NCI-H748 (cell line): ENCODE data around the gene PPM1F.
"Not testable (repeated sequence)": the region's sequence is repeated elsewhere in the genome, so short reads cannot be mapped to it uniquely, and the experiment has no call there.

ENCODE experiments used
- DNase-seq: peaks from one replicate; lab custom pipeline; 2025; ENCODE audit not compliant: unreplicated experiment; lab: John Stamatoyannopoulos, UW

PPM1F gene

GRCh38 chr22:21921729-21922128 lies 30.9 kb downstream of the PPM1F start:
- no peak for DNase-seq

GRCh38 chr22:21921184-21921721 lies 31.4 kb downstream of the PPM1F start:
- DNase-seq: no peak

DNA sequence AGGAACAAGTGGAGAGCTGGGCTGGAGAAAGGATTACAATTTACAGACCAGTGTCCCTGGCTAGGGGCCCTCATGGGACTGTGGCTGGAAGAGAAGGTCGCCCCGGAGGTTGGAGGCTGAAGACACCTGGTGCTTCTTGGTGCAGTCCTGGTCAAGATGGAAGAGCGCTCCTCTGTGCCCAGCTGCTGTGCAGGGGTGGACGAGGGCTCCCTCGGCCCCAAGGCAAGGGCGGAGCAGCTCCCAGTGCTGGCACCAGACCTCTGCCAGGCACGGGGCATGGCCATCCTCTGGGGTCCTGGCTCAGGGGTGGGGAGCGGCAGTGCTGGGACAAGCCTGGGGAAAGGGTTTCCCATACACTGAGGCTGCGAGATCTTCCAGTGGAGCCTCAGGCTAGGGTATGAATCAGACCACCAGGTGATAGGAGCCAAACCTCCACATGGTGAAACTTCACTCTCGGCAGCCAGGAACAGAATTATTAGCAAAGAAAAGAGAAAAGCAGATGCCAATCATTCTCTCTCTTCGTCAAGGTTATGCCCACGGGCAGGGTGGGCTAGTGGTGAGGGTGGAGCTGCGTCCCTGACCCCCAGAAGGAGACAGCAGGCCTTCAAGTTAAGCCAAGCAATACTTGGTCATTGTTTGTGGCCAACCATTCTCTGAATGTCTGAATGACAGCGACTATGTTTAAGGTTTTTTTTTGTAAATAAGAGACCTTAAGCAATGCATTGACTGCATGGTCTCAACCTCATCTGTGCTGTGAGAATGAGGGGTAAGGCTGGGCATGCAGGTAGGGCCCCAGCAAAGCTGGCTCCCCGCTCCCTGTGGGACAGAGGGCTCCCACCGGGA lies 32.1 kb downstream of the PPM1F start:
- no peak for DNase-seq

DNA sequence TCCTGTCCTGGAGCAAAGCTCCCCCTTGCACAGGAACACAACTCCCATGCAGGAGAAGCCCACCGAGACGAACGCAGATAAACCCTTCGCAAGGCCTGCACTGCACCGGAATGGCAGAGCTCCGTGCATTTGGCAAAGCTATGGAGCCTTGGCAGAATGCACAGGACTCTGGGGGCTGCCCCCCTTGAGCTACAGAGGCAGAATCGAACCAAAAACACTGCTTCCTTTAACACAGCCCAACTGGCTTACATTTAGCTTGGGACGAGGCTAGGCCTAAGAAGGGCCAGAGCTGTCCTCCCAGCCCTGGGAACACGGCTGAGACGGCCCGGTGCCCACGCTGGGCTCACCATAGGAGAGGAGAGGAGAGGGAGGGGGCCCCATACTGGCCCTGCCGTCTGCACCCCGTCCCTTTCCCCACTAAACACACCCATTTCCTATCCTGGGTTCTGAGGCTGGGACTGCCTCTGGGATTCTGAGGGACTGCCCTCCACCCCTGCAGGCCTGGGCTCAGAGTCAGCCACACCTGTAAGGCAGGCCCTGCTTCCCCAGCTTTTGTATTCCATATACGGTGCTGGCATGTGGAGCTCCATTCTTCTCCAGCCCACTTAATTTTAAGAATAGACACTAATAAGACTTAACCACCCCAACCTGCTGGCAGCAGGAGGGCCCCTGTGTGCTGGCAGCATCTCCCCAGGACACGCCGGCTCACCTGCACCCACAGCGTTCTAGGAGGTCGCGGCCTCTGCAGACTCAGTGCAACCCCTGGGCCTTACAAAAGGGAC lies 32.9 kb downstream of the PPM1F start:
- DNase-seq: no peak

DNA sequence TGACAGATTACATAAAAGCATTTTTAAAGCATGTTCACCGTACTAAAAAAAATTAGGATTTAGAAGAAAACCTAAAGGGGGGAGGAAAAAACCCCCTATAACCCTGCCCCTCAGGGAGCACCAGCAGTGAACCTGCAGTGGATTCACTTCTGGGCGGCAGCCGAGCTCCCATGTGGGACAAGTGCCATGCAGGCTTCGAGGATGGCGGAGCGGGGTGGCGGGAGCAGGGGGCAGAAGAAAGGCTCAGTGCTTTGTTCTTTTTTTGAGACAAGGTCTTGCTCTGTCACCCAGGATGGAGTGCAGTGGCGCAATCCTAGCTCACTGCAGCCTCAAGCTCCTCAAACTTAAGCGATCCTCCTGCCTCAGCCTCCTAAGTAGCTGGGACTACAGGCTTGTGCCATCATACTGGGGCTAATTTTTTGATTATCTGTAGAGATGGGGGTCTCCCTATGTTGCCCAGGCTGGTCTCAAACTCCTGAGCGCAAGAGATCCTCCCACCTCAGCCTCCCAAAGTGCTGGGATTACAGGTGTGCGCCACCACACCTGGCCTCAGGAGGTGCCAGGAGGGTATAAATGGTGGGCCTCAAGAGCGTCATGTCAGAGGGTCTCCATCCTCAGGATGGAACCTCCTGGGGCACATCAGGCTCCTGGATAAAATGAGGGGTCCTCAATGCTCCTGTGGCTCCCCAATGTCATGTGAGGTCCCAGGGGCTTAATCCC lies 34.0 kb downstream of the PPM1F start:
- no peak for DNase-seq

DNA sequence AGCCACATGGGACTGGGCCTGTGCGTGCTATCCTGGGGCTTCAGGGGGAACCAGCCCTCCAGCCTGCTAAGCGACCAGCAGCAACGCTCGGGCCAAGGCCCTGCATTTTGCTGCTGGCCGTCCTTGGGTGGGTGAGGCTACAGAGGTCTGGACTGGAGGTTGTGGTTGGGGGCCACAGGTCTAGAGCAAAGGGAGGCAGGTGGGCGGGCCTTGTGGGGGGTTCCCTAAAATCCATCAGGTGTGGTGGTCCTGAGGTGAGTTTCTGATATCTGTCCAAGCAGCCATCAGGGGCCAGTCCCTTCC lies 34.7 kb downstream of the PPM1F start:
- DNase-seq: no peak

- no peak for DNase-seq
These were observed 35.3 kb downstream of the PPM1F start for GRCh38 chr22:21917181-21917958.

DNA sequence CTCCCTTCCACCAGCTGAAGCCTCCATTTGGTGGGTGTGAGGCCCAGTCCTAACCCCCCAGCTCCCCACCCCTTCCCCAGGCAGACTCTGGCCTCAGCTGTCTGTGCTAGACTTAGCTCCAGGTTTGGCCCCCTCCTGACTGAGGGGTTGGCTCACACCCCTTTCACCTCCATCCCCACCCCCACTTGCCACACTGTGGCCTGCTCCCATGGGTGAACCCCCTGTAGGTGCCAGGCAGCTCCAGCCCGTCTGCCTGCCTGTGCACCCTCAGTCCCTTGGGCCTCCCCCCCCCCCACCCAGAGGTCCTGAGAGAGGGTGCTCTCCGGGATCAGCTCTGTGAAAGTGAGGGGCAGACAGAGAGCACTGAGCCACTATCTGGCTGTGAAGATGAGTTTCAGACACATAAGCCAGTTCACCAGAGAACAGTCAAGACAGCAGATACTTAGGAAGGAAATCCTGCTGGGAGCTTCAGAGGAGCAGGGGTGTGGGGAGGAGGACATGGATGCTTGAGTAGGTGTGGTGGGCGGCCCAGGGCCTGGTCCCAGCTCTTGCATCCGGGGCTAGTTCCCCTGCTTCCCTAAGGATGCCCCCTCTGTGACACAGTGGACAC lies 36.2 kb downstream of the PPM1F start:
- DNase-seq: no peak

DNA sequence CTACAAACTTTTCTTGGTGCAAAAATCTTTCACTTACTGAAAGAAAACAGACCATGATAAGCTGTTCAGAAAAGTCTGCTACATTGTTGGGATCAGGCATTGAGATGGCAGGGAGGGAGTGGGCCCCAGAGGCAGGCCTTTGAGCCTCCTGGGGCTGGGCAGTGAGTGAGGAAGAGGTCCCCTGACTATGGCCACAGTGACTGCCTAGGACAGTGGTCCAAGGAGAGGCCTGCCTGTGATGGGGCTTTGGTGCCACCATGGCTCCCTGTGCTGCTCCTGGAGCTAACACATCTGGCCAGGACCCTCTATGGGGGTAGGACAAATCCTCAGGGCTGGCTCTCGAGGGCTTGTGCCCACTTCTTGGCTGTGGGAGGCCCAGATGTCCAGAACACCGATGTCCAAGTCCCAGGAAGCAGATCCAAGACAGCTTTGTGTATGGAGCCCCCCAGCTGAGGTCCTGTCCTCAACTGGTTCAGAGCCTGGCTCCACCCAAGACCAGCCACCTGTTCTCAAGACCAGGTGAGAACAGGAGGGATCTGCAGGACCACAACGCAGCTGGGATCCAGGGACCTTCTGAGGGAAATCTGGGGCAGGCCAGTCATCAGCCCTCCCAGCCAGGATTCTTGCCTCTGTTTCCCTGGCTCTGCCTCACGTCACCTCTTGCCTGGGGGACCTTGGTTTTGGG lies 36.9 kb downstream of the PPM1F start:
- no peak for DNase-seq

GRCh38 chr22:21914033-21914642 lies 38.5 kb downstream of the PPM1F start:
- not testable (repeated sequence) for DNase-seq

DNA sequence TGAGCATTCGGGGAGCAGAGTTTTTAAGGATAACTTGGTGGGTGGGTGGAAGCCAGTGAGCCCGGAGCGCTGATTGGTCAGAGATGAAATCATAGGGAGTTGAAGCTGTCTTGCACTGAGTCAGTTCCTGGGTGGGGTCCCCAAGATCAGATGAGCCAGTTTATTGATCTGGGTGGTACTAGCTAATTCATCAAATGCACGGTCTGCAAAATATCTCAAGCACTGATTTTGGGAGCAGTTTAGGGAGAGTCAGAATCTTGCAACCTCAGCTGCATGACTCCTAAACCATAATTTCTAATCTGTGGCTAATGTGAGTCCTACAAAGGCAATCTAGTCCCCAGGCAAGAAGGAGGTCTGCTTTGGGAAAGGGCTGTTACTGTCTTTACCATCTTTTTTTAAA lies 42.3 kb downstream of the PPM1F start:
- DNase-seq: not testable (repeated sequence)

GRCh38 chr22:21909871-21910270 lies 42.8 kb downstream of the PPM1F start:
- DNase-seq: no peak

DNA sequence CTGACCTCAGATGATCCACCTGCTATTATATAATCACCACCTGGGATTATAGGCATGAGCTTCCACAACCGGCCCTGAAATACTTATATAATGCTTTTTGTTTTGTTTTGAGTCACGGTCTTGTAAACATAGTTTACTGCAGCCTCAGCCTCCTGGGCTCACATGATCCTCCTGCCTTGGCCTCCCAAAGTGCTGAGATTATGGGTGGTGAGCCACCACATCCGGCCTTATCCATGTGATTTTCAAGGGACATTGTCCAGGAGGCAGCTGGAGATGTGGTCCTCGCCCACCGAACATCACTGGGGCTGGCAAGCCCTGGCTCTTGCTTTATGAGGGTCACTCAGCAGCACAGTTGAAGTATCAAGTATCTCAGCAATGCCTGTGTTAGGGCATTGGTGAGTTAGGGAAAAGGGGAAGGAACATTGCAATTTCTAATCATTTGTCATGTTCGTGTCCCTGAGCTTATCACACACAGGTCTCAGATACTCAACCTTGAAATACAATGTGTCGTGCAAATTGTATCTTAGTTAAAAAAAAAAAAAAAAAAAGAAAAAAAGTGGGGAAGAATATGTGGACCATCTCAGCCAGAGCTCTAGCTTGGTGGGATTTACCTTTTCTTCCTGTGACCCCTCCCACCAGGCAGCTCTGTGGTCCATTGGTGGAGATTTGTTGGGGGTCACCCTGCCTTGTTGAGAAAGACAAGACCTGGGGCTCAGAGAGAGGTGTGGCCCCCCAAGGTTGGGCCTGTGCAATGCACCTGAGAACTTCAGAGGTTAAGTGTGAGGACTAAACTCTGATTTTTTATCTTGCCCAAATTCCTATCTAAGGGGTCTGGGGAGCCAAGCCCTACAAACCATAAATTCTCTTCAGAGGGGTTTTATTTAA lies 44.8 kb downstream of the PPM1F start:
- no peak for DNase-seq

- DNase-seq: not testable (repeated sequence)
These were observed 47.4 kb downstream of the PPM1F start for GRCh38 chr22:21905234-21905633.

- DNase-seq: no peak
These were observed 48.3 kb downstream of the PPM1F start for GRCh38 chr22:21904250-21904789.

- DNase-seq: no peak
These were observed 49.4 kb downstream of the PPM1F start for GRCh38 chr22:21903283-21903682.

DNA sequence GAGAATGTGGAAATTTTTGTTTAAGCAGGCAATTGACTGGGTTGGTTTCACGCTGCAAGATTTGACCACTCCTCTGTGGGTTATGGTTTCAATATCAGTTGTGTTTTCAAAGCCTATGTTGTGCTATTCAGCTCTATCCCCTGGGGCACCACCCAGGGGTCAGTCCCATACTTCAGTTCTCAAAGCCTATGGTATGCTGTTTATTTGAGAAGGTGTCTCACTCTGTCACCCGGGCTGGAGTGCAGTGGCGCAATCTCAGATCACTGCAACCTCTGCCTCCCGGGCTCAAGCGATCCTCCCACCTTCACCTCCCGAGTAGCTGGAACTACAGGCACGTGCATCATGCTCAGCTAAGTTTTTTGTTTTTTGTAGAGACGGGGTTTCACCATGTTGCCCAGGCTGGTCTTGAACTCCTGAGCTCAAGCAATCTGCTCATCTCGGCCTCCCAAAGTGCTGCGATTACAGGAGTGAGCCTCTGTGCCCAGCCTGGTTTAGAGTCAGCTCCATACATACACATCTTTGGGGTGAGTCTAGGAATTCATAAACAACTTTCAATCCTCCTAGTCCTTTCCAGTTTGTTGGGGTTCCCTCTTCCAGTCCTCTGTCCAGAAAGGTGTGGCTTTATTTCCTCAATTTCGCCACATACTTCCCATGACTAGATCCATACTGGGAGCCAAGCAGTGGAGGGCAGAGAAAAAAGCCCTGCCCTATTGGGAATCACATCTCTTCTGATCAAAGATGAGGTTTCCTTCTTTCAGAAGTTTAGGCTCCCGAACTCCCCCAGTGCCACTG lies 50.2 kb downstream of the PPM1F start:
- DNase-seq: no peak
